ENCODE data around the gene ASGR1. TPM values are rescaled to one million over a fixed set of nuclear protein-coding genes. Genes with fewer than 3 reads are reported as not detected.

Gene ASGR1
- total and polyA plus RNA-seq, 2 of the 4 experiments (the other 2 are of a cell fraction) = 1.3 to 3.8 TPM

DNA sequence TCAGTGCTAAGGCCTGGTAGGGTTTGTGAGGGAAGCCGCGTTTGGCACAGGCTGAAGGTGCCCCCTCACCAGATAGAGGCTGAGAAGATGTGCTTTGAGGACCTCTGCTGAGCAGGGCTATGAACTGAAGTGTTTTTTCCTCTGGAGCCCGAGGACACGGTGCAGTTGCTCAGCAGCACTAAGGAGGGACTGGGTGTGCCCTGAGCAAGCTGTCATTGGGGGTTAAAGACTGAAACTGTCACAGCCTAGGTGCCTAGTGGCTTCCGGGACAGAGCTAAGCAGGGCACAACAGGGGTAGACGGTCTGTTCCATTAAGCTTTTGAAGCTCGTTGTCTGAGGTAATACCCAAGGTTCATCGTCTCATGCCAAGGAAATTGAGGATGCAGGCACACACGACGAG is 39.8 kb downstream of the ASGR1 start:
- no peaks in the 10 kb centered on the region for H3K36me3 ChIP-seq (ENCODE audit: control insufficient read depth, insufficient read depth, low read length)
- no peak overlapping the region for H3K23ac ChIP-seq (ENCODE audit: low read depth, low read length)
- no TSS peak for BruUV-seq (replicated peaks)
- CTCF ChIA-PET = no interaction called here
- no peak overlapping the region for H4K5ac ChIP-seq (ENCODE audit: low read depth, low read length)
- H3K14ac ChIP-seq (replicated peaks; ENCODE audit: low read depth, low read length) = no peak overlapping the region
- in situ Hi-C loops (cut with MboI; ENCODE audit: low sequenced_read_pairs) (loop anchor here (5.0 to 25.0 kb wide), 2 partner anchors 87 to 227 kb away; no protein-coding TSS in a partner anchor), dilution Hi-C loops (cut with HindIII; ENCODE audit: low sequenced_read_pairs, unreplicated experiment) (no loop called here), intact Hi-C loops (cut with micrococcal nuclease) (no loop called here)
- H3K9ac ChIP-seq (ENCODE audit: low read depth, low read length) = no peak overlapping the region
- no peak overlapping the region for H2BK15ac ChIP-seq (ENCODE audit: low read depth, low read length)
- H3K27ac ChIP-seq (ENCODE audit: insufficient read depth, low read length) = no peak overlapping the region
- H3K56ac ChIP-seq (ENCODE audit: extremely low read depth, insufficient read depth, low read length) = no peak overlapping the region
- H3K4ac ChIP-seq (ENCODE audit: low read depth, low read length) = no peak overlapping the region
- H2AK9ac ChIP-seq (replicated peaks; ENCODE audit: low read depth, low read length, poor library complexity) = no peak overlapping the region
- POLR2A ChIA-PET (ENCODE audit: unreplicated experiment) = no interaction called here
- no peak overlapping the region for H3K18ac ChIP-seq (ENCODE audit: low read depth, low read length)
- H2BK5ac ChIP-seq (ENCODE audit: low read depth, low read length, poor library complexity, severe bottlenecking) = no peak overlapping the region
- no peak overlapping the region for H3K4me3 ChIP-seq (ENCODE audit: insufficient read depth, low read depth, low read length)
- no peak overlapping the region for H2BK20ac ChIP-seq (ENCODE audit: low read depth, low read length)
- H4K91ac ChIP-seq (ENCODE audit: insufficient read depth, low read depth, low read length) = no peak overlapping the region
- no peaks in the 10 kb centered on the region for H3K79me1 ChIP-seq (ENCODE audit: low read depth in 1 of 2, low read length in 2 of 2)
- H3K27me3 ChIP-seq (ENCODE audit: control insufficient read depth, insufficient read depth, low read length) = peaks cover 46% of the 10 kb centered on the region
- no peak overlapping the region for H2AK5ac ChIP-seq (ENCODE audit: low read depth, low read length)
- DNase-seq (no peak), ATAC-seq (ENCODE audit: low read depth) (no peak)
- TF ChIP-seq CEBPB (IDR thresholded peaks at IDR 0.05; ENCODE audit: low read depth, low read length) (no peak), MAZ (IDR thresholded peaks at IDR 0.05; ENCODE audit: borderline replicate concordance, low read depth, low read length) (no peak), MAFK (IDR thresholded peaks at IDR 0.05; ENCODE audit: low read depth, low read length) (no peak), RCOR1 (IDR thresholded peaks at IDR 0.05; ENCODE audit: insufficient replicate concordance, low read length) (no peak), POLR2A (IDR thresholded peaks at IDR 0.05; ENCODE audit: low read depth, low read length) (no peak), NFE2L2 (IDR thresholded peaks at IDR 0.05; ENCODE audit: low read depth, low read length) (no peak), MXI1 (IDR thresholded peaks at IDR 0.05; ENCODE audit: borderline replicate concordance, low read depth, low read length) (no peak), BHLHE40 (IDR thresholded peaks at IDR 0.05; ENCODE audit: low read depth, low read length) (no peak), RAD21 (IDR thresholded peaks at IDR 0.05; ENCODE audit: low read length) (no peak), CHD1 (IDR thresholded peaks at IDR 0.05; ENCODE audit: low read depth, low read length) (no peak), FOS (IDR thresholded peaks at IDR 0.05; ENCODE audit: low read depth, low read length) (no peak)
- TF ChIP-seq, protein P1, sequence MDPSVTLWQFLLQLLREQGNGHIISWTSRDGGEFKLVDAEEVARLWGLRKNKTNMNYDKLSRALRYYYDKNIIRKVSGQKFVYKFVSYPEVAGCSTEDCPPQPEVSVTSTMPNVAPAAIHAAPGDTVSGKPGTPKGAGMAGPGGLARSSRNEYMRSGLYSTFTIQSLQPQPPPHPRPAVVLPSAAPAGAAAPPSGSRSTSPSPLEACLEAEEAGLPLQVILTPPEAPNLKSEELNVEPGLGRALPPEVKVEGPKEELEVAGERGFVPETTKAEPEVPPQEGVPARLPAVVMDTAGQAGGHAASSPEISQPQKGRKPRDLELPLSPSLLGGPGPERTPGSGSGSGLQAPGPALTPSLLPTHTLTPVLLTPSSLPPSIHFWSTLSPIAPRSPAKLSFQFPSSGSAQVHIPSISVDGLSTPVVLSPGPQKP (IDR thresholded peaks at IDR 0.05; ENCODE audit: borderline replicate concordance, low read depth, low read length) = no peak
- H2BK120ac ChIP-seq (ENCODE audit: low read depth, low read length) = no peak overlapping the region
- H3K4me2 ChIP-seq (ENCODE audit: low read depth, low read length) = no peak overlapping the region
- no peak overlapping the region for H4K8ac ChIP-seq (ENCODE audit: low read depth in 2 of 2, low read length in 2 of 2)
- H3K9me1 ChIP-seq (ENCODE audit: insufficient read depth, low read length) = no peaks in the 10 kb centered on the region
- 43% methylated on average over 6 of the region's 10 CpGs; no CpG with 5 or more reads in 1 of the 2 experiments for WGBS, 2 experiments (ENCODE audit: extremely low coverage in 2 of 2, insufficient read length in 1 of 2)
- no peak overlapping the region for H2AFZ ChIP-seq (replicated peaks; ENCODE audit: low read length, poor library complexity)
- H3K4me1 ChIP-seq (ENCODE audit: control insufficient read depth, insufficient read depth, low read length) = no peaks in the 10 kb centered on the region
- no peaks in the 10 kb centered on the region for H3K9me3 ChIP-seq (ENCODE audit: control insufficient read depth, insufficient read depth, low read length)
- H4K20me1 ChIP-seq (ENCODE audit: insufficient read depth, low read length) = no peaks in the 10 kb centered on the region
